Colon (tissue), 2 donors: ENCODE data around the gene CEP131.

Source experiments
- FAIRE-seq: peaks from 2 replicates; lab custom pipeline; 2012; peaks lifted over from hg19 to GRCh38; lab: Jason Lieb, UNC
- donor health status: control.
- donor health status: control.

The CEP131 gene

GRCh38 chr17:81223762-81224130 lies 981 bp upstream of the CEP131 start:
- no peak for FAIRE-seq

- FAIRE-seq, result no peak
These were observed 202 bp downstream of the CEP131 start for GRCh38 chr17:81222620-81222905.

DNA sequence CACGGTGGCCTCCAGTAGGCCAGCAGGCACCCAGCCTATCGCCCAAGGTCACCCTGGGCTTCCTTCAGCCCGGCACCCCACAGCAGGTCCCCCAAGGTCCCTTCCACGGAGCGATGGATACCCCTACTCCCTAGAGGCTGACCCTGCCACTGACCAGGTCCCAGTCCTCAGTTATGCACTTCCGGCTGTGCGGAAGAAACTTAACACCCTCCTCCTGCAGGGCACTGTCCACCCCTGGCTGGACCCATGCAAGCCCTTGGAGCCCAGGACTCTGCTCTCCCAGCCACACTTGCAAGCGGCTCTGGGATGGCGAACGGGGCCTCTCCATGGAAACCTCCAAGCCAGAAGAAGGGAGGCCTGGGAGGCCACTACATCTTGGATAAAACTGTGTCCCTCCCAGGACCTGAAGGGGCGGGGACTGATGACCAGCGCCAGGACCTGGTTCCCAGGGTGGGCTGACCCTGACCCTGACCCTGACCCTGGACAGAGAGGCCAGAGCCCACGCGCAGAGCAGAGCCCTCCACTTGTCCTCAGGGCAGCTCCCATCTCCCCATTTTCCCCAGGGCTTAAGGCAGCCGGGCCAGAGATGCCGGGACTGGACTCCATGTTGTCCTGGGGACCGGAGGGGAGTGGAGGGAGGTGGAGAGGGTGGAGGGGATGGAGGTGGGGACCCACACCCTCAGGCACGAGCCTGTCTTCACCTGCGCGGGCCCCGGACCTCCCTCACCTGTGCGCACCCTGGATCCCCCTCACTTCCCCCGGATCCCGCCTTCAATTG lies 734 bp downstream of the CEP131 start:
- no peak for FAIRE-seq

- no peak for FAIRE-seq
These were observed 1.4 kb downstream of the CEP131 start for GRCh38 chr17:81221371-81221841.

DNA sequence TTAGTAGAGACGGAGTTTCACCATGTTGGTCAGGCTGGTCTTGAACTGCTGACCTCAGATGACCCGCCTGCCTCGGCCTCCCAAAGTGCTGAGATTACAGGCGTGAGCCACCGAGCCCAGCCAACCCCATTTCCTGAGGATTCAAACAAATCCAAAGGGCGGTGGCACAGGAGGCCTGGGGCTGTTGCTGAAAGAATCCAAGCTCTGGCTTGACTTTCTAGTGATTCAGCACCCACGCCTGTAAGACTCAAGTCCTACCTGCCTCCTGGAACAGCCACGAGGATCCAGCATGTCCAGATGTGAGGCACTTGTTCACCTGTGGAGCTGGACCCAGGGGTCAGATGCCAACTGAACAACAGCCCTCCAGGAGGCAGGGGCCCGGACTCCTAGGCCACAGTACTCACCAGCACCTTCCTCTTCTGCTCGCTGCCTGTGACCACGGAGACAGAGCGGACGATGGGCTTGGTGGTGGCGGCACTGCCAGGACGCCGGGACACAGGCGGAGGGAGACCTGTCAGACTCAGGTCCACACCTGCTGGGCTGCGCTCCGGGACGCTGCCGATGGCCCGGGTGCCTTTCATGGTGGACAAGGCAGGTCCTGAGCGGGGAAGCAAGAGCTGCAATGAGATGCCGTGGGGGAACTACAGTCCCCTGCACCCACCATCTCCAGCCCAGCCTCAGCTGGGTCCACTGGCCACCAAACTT lies 3.1 kb downstream of the CEP131 start:
- FAIRE-seq, result no peak

DNA sequence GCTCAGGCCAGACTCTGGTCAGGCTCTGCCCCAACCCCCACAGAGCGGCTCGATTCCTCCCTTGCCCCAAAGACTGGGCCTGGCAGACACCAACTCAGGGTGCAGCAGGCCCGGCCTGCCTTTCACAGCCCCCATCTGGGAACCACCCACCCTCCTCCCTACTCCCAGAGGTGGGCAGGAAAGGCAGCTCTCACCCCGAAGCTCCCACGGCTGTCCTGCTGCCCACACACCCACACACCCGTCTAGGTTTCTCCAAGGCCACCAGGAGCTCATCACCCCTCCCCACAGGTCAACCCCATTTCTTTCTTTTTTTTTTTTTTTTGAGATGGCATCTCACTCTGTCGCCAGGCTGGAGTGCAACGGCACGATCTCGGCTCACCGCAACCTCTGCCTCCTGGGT lies 3.8 kb downstream of the CEP131 start:
- FAIRE-seq, result no peak

GRCh38 chr17:81218459-81218858 lies 4.3 kb downstream of the CEP131 start:
- no peak for FAIRE-seq

GRCh38 chr17:81217491-81217890 lies 5.3 kb downstream of the CEP131 start:
- no peak for FAIRE-seq

GRCh38 chr17:81213978-81214377 lies 8.8 kb downstream of the CEP131 start:
- FAIRE-seq, result no peak

GRCh38 chr17:81212365-81212764 lies 10.4 kb downstream of the CEP131 start:
- no peak for FAIRE-seq

- no peak for FAIRE-seq
These were observed 11.9 kb downstream of the CEP131 start for GRCh38 chr17:81210868-81211267.

- no peak for FAIRE-seq
These were observed 12.3 kb downstream of the CEP131 start for GRCh38 chr17:81210466-81210865.

DNA sequence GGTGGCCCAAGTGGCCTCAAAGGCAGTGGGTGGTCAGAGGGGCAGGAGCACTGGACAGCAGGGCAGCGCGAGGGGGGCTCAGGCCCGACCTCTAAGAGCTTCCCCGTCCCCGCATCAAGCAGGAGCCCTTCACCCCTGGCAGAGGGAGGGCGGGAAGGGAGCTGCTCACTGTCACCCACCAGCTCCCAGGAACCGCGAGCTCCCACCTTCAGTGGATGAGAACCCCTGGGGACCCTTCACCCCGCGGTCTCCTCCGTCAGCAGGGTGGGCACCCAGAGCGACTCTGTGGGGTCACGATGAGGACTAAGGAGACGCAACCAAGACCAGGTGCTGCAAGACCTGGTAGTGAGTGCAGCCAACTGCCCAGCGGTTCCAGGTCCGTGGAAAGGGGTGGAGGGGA lies 13.6 kb downstream of the CEP131 start:
- FAIRE-seq, result no peak

- no peak for FAIRE-seq
These were observed 14.1 kb downstream of the CEP131 start for GRCh38 chr17:81208651-81209050.

DNA sequence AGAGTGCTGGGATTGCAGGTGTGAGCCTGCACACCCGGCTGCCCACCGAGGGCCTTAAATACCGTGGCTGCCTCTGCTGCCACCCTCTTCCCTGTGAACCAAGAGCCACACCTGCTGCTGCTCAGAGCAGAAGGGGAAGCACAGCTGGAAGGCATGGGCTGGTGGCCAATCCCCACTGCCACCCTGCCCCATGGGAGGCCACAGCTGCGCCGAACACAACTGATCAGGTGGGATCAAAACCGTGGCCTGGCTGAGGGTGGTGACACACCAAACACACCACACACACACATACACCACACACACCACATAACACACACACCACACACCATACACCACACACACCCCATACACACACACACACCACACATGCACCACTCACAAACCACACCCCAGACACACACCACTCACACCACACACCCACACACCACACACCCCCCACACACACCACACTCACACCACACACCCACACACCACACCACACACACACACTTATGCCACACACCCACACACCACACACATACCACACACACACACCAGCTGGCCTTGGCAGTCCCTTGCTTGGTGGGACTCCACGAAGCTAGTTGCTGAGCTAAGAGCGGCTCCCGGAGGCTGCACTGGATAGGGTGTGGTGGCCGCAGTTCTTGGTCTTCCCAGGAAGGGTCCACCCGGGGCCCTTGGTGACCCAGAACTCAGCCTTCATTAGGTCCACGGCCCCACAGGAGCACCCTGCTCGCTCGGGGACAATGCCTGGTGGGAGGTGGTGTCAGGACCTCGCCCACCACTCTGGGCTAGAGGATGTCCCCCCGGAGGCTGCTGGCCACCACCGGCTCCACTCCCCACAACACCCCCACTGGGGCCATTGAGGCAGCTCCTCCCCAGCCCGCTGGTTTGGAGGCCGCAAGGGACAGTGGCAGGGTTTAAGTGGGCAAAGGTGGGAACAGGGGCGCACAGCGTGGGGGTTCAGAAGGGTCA lies 14.9 kb downstream of the CEP131 start:
- no peak for FAIRE-seq

DNA sequence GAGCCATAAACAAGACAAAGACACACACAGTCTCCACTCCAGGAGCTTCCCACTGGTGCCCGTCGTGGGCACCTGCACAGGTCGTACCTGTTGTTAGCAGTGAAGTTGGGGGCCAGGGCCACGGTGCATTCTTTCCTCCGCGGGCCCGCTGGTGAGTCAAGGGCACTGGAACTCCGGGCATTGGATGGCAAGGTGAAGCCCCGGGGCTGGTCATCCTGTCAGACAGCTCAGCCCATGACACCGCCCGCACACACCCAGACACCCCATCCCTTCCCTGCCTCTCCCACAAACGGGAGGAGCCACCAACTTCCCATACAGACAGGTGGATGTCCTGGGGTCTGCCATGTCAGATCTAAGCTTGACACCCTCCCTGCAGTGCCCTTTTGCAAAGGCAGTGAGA lies 16.1 kb downstream of the CEP131 start:
- FAIRE-seq, result no peak

- no peak for FAIRE-seq
These were observed 16.6 kb downstream of the CEP131 start for GRCh38 chr17:81206166-81206565.

DNA sequence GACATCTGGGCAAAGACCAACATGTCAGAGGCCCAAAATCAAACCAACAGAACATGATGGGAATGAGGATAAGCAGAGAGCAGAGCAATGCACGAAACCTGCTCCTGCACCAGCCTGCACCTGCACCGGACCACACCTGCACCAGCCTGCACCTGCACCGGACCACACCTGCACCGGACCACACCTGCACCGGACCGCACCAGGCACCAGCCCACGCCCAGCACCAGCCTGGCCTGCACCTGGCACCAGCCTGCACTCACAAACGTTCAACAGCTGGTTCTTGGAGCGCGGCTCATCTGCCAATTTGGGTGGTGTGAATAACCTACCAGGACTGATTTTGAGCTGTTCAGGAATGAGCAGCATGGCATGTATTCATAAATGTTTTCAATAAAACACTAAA lies 18.2 kb downstream of the CEP131 start:
- FAIRE-seq, result no peak

DNA sequence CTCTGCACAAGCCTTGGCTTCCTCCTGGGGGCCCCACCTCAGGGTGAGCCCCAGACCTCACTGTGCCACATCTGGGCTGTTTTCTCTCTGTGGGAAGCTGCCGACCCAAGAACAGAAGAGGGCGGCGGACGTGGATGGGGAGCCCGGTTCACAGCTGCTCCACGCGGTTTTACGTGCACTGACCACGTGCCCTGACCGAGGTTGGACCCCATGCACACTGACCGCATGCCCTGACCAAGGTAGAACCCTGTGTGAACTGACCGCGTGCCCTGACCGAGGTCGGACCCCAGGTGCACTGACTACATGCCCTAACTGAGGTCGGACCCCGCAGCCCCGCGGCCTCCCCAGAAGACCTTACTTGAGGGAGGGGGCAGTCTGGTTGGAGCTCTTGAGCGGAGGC lies 19.6 kb downstream of the CEP131 start:
- no peak for FAIRE-seq

DNA sequence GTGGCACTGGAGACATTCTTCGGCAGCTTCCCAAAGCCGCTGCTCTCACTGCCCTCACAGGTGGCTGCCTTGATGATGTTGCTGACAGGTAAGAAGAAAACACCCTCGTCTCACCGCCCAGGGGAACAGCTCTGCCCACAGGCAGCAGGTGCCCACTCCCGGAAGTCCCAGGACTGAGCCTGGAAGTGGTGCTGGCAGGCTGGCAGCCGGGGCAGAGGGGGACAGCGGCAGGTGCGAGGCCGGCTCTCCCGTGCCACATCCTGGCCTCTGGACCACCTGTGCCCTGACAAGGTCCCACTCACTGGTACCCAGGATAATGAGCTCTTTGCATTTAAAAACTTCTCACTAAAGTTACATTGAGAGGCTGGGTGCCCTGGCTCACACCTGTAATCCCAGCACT lies 20.4 kb downstream of the CEP131 start:
- FAIRE-seq, result no peak

- no peak for FAIRE-seq
These were observed 21.8 kb downstream of the CEP131 start for GRCh38 chr17:81200695-81201580.

GRCh38 chr17:81200201-81200600 lies 22.6 kb downstream of the CEP131 start:
- FAIRE-seq, result no peak
